ENCODE results near the gene TIGD4.

TIGD4 gene

DNA sequence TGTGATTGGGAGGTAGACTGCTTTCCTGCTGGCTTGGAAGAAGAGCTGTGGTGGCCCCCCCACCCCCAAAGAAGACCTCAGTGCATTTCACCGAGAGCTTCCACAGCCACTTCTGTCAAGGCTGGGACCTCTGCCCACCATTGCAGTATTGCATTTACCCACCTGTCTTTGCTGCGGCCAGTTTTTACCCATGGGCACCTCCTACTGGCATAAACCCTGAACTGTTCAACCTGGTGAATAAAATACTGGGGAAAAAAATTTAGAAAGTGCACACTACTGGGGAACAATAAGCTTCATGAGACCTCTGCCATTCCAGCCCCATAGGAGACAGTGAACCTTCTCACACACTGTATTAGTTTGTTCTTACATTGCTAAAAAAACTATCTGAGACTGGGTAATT lies 40.5 kb upstream of the TIGD4 start:
- H3K27ac ChIP-seq: no peak overlapping the region
- DNase-seq: no peak
- peaks cover 20% of the 10 kb centered on the region; the same call in 1 of the 2 replicates for H3K36me3 ChIP-seq
- no peak overlapping the region for H3K4me3 ChIP-seq (ENCODE audit: low read depth, low read length)
- H3K9me3 ChIP-seq (ENCODE audit: severe bottlenecking): peaks cover 11% of the 10 kb centered on the region
- no peaks in the 10 kb centered on the region for H3K27me3 ChIP-seq (ENCODE audit: insufficient read depth, low read depth, severe bottlenecking)
- TF ChIP-seq, protein P1, sequence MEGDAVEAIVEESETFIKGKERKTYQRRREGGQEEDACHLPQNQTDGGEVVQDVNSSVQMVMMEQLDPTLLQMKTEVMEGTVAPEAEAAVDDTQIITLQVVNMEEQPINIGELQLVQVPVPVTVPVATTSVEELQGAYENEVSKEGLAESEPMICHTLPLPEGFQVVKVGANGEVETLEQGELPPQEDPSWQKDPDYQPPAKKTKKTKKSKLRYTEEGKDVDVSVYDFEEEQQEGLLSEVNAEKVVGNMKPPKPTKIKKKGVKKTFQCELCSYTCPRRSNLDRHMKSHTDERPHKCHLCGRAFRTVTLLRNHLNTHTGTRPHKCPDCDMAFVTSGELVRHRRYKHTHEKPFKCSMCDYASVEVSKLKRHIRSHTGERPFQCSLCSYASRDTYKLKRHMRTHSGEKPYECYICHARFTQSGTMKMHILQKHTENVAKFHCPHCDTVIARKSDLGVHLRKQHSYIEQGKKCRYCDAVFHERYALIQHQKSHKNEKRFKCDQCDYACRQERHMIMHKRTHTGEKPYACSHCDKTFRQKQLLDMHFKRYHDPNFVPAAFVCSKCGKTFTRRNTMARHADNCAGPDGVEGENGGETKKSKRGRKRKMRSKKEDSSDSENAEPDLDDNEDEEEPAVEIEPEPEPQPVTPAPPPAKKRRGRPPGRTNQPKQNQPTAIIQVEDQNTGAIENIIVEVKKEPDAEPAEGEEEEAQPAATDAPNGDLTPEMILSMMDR (IDR thresholded peaks at IDR 0.05; ENCODE audit: low read depth, low read length): 0 out of 2 replicates have a peak, but pooled peaks have one; percentile 14

DNA sequence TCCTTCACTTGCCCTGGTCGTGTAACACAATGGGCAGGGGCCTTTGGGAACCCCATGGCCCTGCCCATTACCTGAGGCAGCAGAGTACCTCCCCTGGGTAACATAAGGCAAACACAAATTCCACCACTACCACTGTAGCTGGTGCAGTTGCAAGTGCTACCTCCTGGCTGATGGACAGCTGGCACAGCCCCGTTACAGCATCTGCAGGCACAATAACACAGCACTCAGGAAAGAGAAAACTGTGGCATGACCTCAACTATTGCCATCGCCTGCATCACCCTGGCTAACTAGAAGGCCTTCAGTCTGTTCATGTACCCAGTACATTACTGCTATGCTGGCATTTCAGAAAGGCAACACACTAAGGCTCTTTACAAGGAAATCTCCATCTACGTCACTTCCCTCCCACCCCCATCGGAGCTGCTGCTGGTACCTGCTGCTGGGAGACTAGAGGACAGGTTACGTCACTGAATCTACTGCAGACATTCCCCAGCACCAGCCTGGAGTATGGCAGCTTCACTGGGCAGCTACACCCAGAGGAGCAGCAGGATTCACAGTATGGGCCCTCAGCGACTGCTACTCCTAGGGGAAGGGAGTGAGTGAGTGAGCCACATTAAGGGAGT lies 39.6 kb upstream of the TIGD4 start:
- Histone ChIP-seq H3K4me3 (ENCODE audit: low read depth, low read length) (no peak overlapping the region), H3K27me3 (ENCODE audit: insufficient read depth, low read depth, severe bottlenecking) (no peaks in the 10 kb centered on the region), H3K27ac (no peak overlapping the region), H3K36me3 (peaks cover 20% of the 10 kb centered on the region; the same call in 1 of the 2 replicates), H3K9me3 (ENCODE audit: severe bottlenecking) (peaks cover 11% of the 10 kb centered on the region)
- TF ChIP-seq, protein P1 (IDR thresholded peaks at IDR 0.05; ENCODE audit: low read depth, low read length): no peak
- DNase-seq: no peak

DNA sequence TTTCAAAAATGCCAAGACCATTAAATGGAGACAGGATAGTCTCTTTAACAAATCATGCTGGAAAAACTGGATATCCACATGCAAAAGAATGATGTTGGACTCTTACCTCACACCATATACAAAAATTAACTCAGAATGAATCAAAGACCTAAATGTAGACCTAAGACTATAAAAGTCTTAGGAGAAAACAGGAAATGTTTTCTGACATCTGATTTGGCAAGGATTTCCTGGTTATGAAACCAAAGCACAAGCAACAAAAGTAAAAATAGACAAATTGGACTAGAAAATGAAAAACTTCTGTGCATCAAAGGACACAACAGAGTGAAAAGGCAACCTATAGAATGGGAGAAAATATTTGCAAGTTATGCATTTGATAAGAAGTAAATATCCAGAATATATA lies 37.8 kb upstream of the TIGD4 start:
- Histone ChIP-seq H3K36me3 (peaks cover 20% of the 10 kb centered on the region; the same call in 1 of the 2 replicates), H3K9me3 (ENCODE audit: severe bottlenecking) (peaks cover 11% of the 10 kb centered on the region), H3K27me3 (ENCODE audit: insufficient read depth, low read depth, severe bottlenecking) (no peaks in the 10 kb centered on the region), H3K27ac (no peak overlapping the region), H3K4me3 (ENCODE audit: low read depth, low read length) (no peak overlapping the region)
- DNase-seq: no peak
- TF ChIP-seq, protein P1 (IDR thresholded peaks at IDR 0.05; ENCODE audit: low read depth, low read length): no peak

- TF ChIP-seq, protein P1 (IDR thresholded peaks at IDR 0.05; ENCODE audit: low read depth, low read length): no peak
- Histone ChIP-seq H3K4me3 (ENCODE audit: low read depth, low read length) (no peak overlapping the region), H3K36me3 (peaks cover 18% of the 10 kb centered on the region), H3K27me3 (ENCODE audit: insufficient read depth, low read depth, severe bottlenecking) (no peaks in the 10 kb centered on the region), H3K9me3 (ENCODE audit: severe bottlenecking) (peaks cover 6% of the 10 kb centered on the region), H3K27ac (no peak overlapping the region)
- no peak for DNase-seq
Observed at GRCh38 chr4:152815078-152815477, 35.5 kb upstream of the TIGD4 start.

- H3K27me3 ChIP-seq (ENCODE audit: insufficient read depth, low read depth, severe bottlenecking): no peaks in the 10 kb centered on the region
- H3K9me3 ChIP-seq (ENCODE audit: severe bottlenecking): peaks cover 3% of the 10 kb centered on the region
- H3K4me3 ChIP-seq (ENCODE audit: low read depth, low read length): no peak overlapping the region
- H3K36me3 ChIP-seq: peaks cover 14% of the 10 kb centered on the region
- H3K27ac ChIP-seq: no peak overlapping the region
- no peak for DNase-seq
- TF ChIP-seq, protein P1 (IDR thresholded peaks at IDR 0.05; ENCODE audit: low read depth, low read length): no peak
Observed at GRCh38 chr4:152810715-152811287, 31.3 kb upstream of the TIGD4 start.
